ENCODE data around the gene SMARCA1.

SMARCA1 gene

DNA sequence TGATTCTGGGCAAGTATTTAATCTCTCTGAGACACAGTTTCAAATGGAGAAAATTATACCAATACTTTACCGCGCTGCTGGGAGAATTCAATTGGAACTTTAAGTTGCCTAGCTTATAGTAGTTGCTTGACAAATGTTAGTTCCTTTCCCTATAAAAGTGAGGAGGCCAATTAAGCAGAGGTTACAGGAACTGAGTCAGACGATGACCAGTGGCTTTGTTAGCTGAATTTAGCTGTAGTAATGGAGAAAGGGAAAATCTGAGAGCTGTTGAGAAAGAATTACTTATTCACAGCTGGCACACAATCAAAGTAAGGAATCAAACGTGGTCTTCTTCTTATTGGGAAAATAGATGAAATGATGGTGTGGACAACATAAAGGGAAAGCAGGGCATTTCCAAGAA is 29.6 kb downstream of the SMARCA1 start:
- TF ChIP-seq ZNF274 (IDR thresholded peaks at IDR 0.05; ENCODE audit: low read depth, low read length), result no peak
- TF ChIP-seq YY1 (IDR thresholded peaks at IDR 0.05; ENCODE audit: insufficient read depth, insufficient read length), result no peak
- no peak for TF ChIP-seq SUZ12 (IDR thresholded peaks at IDR 0.05; ENCODE audit: extremely low read depth, insufficient read depth, insufficient read length)
- DNase-seq (ENCODE audit: low read depth, low spot score), result no peak
- Histone ChIP-seq H3K4me1 (ENCODE audit: insufficient read depth, insufficient read length) (no peaks in the 10 kb centered on the region), H3K36me3 (ENCODE audit: insufficient read depth, insufficient read length, low read length) (peaks cover 22% of the 10 kb centered on the region), H3K27me3 (ENCODE audit: insufficient read depth, insufficient read length) (no peaks in the 10 kb centered on the region), H3K9me3 (ENCODE audit: insufficient read depth, low read length) (no peaks in the 10 kb centered on the region), H3K4me3 (ENCODE audit: insufficient read length, low read depth) (no peak overlapping the region), H3K9ac (ENCODE audit: insufficient read length, low read depth) (no peak overlapping the region)

DNA sequence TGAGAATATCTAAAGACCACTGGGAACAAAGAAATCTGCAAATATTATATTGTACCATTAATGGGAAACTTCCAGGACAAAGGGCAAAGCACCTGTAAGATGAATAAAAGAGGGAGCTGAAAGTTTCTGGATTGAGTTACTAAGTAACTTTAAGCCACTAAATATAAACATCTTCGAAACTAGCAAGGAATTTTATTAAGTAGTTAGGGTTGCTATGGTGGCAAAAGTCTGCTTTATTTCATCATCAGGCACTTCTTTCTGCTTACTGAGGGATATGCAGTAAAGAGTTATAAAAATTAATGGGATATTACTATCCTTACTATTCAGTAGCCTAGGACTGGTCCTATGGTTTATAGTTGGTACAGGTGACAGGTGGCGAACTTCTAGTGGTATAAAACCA is 33.0 kb downstream of the SMARCA1 start:
- H3K27me3 ChIP-seq (ENCODE audit: insufficient read depth, insufficient read length), result no peaks in the 10 kb centered on the region
- no peaks in the 10 kb centered on the region for H3K9me3 ChIP-seq (ENCODE audit: insufficient read depth, low read length)
- no peaks in the 10 kb centered on the region for H3K4me1 ChIP-seq (ENCODE audit: insufficient read depth, insufficient read length)
- H3K9ac ChIP-seq (ENCODE audit: insufficient read length, low read depth), result no peak overlapping the region
- no peak for DNase-seq (ENCODE audit: low read depth, low spot score)
- H3K36me3 ChIP-seq (ENCODE audit: insufficient read depth, insufficient read length, low read length), result peaks cover 19% of the 10 kb centered on the region
- TF ChIP-seq ZNF274 (IDR thresholded peaks at IDR 0.05; ENCODE audit: low read depth, low read length) (no peak), SUZ12 (IDR thresholded peaks at IDR 0.05; ENCODE audit: extremely low read depth, insufficient read depth, insufficient read length) (no peak), YY1 (IDR thresholded peaks at IDR 0.05; ENCODE audit: insufficient read depth, insufficient read length) (no peak)
- no peak overlapping the region for H3K4me3 ChIP-seq (ENCODE audit: insufficient read length, low read depth)

GRCh38 chrX:129488359-129488758 is 34.9 kb downstream of the SMARCA1 start:
- no peak overlapping the region for H3K4me3 ChIP-seq (ENCODE audit: insufficient read length, low read depth)
- H3K9me3 ChIP-seq (ENCODE audit: insufficient read depth, low read length), result no peaks in the 10 kb centered on the region
- DNase-seq (ENCODE audit: low read depth, low spot score), result no peak
- H3K9ac ChIP-seq (ENCODE audit: insufficient read length, low read depth), result no peak overlapping the region
- no peaks in the 10 kb centered on the region for H3K4me1 ChIP-seq (ENCODE audit: insufficient read depth, insufficient read length)
- H3K27me3 ChIP-seq (ENCODE audit: insufficient read depth, insufficient read length), result no peaks in the 10 kb centered on the region
- TF ChIP-seq YY1 (IDR thresholded peaks at IDR 0.05; ENCODE audit: insufficient read depth, insufficient read length) (no peak), ZNF274 (IDR thresholded peaks at IDR 0.05; ENCODE audit: low read depth, low read length) (no peak), SUZ12 (IDR thresholded peaks at IDR 0.05; ENCODE audit: extremely low read depth, insufficient read depth, insufficient read length) (no peak)
- peaks cover 16% of the 10 kb centered on the region for H3K36me3 ChIP-seq (ENCODE audit: insufficient read depth, insufficient read length, low read length)

DNA sequence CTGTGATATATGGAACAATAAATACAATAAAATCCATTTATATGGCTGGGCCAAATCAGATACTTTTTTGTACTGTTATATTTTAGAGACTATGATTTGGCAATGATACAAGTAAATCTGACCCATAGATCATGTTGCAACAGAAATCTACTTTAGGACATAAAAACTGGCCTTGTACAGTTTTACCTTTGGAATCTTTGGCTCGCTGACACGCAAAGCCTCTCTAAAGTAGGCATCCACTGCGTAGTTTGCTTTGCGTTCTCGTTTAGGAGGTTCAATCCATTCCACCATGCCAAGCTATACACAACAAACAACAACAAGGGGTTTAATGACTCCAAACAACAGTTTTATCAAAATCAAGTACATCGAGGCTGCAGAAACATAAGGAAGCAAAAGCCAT is 42.4 kb downstream of the SMARCA1 start:
- no peak overlapping the region for H3K9ac ChIP-seq (ENCODE audit: insufficient read length, low read depth)
- H3K4me1 ChIP-seq (ENCODE audit: insufficient read depth, insufficient read length), result no peaks in the 10 kb centered on the region
- no peak for TF ChIP-seq YY1 (IDR thresholded peaks at IDR 0.05; ENCODE audit: insufficient read depth, insufficient read length)
- TF ChIP-seq ZNF274 (IDR thresholded peaks at IDR 0.05; ENCODE audit: low read depth, low read length), result no peak
- TF ChIP-seq SUZ12 (IDR thresholded peaks at IDR 0.05; ENCODE audit: extremely low read depth, insufficient read depth, insufficient read length), result no peak
- DNase-seq (ENCODE audit: low read depth, low spot score), result no peak
- peaks cover 8% of the 10 kb centered on the region for H3K36me3 ChIP-seq (ENCODE audit: insufficient read depth, insufficient read length, low read length)
- no peaks in the 10 kb centered on the region for H3K9me3 ChIP-seq (ENCODE audit: insufficient read depth, low read length)
- H3K4me3 ChIP-seq (ENCODE audit: insufficient read length, low read depth), result no peak overlapping the region
- H3K27me3 ChIP-seq (ENCODE audit: insufficient read depth, insufficient read length), result no peaks in the 10 kb centered on the region

DNA sequence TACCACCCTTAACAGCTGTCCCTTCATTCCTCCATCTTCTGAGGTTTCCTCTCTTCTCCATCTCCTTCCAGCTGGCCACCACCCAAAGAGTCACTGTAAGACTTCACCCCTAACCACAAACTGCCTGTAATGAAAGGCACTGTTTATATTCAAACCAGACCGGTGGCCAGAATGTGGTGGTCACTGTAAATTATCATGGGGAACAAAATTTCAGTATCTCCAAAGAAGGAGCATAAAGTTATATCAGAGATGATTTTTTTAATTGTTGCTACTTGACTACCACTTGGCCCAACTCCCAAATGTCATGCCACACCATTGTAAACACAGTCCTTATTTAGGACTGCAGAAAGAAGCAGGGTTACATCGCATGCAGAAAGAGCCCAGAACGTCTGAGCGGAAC is 44.8 kb downstream of the SMARCA1 start:
- H3K4me3 ChIP-seq (ENCODE audit: insufficient read length, low read depth), result no peak overlapping the region
- no peak for TF ChIP-seq SUZ12 (IDR thresholded peaks at IDR 0.05; ENCODE audit: extremely low read depth, insufficient read depth, insufficient read length)
- TF ChIP-seq ZNF274 (IDR thresholded peaks at IDR 0.05; ENCODE audit: low read depth, low read length), result no peak
- no peak for TF ChIP-seq YY1 (IDR thresholded peaks at IDR 0.05; ENCODE audit: insufficient read depth, insufficient read length)
- H3K27me3 ChIP-seq (ENCODE audit: insufficient read depth, insufficient read length), result no peaks in the 10 kb centered on the region
- H3K9me3 ChIP-seq (ENCODE audit: insufficient read depth, low read length), result no peaks in the 10 kb centered on the region
- H3K9ac ChIP-seq (ENCODE audit: insufficient read length, low read depth), result no peak overlapping the region
- no peak for DNase-seq (ENCODE audit: low read depth, low spot score)
- peaks cover 5% of the 10 kb centered on the region for H3K36me3 ChIP-seq (ENCODE audit: insufficient read depth, insufficient read length, low read length)
- no peaks in the 10 kb centered on the region for H3K4me1 ChIP-seq (ENCODE audit: insufficient read depth, insufficient read length)

DNA sequence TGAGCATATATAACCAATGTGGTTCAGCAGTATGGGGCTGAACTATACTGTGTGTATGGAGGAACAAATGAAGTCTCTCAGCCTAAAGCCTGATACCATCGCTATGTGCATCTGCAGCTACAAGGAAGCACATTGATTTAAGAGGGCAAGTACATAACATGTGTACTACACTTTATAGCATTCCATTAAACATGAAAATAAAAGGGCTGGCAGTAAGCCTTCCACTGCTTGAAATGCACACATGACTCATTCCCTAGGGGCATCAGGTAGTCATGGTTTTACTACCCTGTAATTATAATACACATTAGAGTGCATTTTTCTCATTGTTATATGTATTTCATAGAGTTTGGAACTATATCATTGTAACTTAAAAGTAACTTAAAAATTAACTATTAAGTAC is 51.2 kb downstream of the SMARCA1 start:
- H3K9me3 ChIP-seq (ENCODE audit: insufficient read depth, low read length), result no peaks in the 10 kb centered on the region
- TF ChIP-seq YY1 (IDR thresholded peaks at IDR 0.05; ENCODE audit: insufficient read depth, insufficient read length) (no peak), SUZ12 (IDR thresholded peaks at IDR 0.05; ENCODE audit: extremely low read depth, insufficient read depth, insufficient read length) (no peak), ZNF274 (IDR thresholded peaks at IDR 0.05; ENCODE audit: low read depth, low read length) (no peak)
- DNase-seq (ENCODE audit: low read depth, low spot score), result no peak

GRCh38 chrX:129462707-129463106 is 60.6 kb downstream of the SMARCA1 start:
- DNase-seq (ENCODE audit: low read depth, low spot score), result no peak
- H3K9me3 ChIP-seq (ENCODE audit: insufficient read depth, low read length), result no peaks in the 10 kb centered on the region

More for the DNA sequence above, 51.2 kb downstream of the SMARCA1 start:
- no peak overlapping the region for H3K4me3 ChIP-seq (ENCODE audit: insufficient read length, low read depth)
- no peaks in the 10 kb centered on the region for H3K27me3 ChIP-seq (ENCODE audit: insufficient read depth, insufficient read length)
- H3K9ac ChIP-seq (ENCODE audit: insufficient read length, low read depth), result no peak overlapping the region
- peaks cover 13% of the 10 kb centered on the region for H3K36me3 ChIP-seq (ENCODE audit: insufficient read depth, insufficient read length, low read length)
- H3K4me1 ChIP-seq (ENCODE audit: insufficient read depth, insufficient read length), result no peaks in the 10 kb centered on the region

More at GRCh38 chrX:129462707-129463106, 60.6 kb downstream of the SMARCA1 start:
- Histone ChIP-seq H3K36me3 (ENCODE audit: insufficient read depth, insufficient read length, low read length) (peaks cover 7% of the 10 kb centered on the region), H3K9ac (ENCODE audit: insufficient read length, low read depth) (no peak overlapping the region), H3K27me3 (ENCODE audit: insufficient read depth, insufficient read length) (no peaks in the 10 kb centered on the region), H3K4me1 (ENCODE audit: insufficient read depth, insufficient read length) (no peaks in the 10 kb centered on the region), H3K4me3 (ENCODE audit: insufficient read length, low read depth) (no peak overlapping the region)
- no peak for TF ChIP-seq ZNF274 (IDR thresholded peaks at IDR 0.05; ENCODE audit: low read depth, low read length)
- TF ChIP-seq YY1 (IDR thresholded peaks at IDR 0.05; ENCODE audit: insufficient read depth, insufficient read length), result no peak
- no peak for TF ChIP-seq SUZ12 (IDR thresholded peaks at IDR 0.05; ENCODE audit: extremely low read depth, insufficient read depth, insufficient read length)

Measured in NT2/D1 (cell line).